ENCODE measurements around the gene SNAPIN. TPM values are rescaled to one million over a fixed set of nuclear protein-coding genes. Genes with fewer than 3 reads are reported as not detected.

Gene SNAPIN
- total and polyA plus RNA-seq, 9 of the 15 experiments (the other 6 are each of a cell fraction or from before 2014, with no cell fraction given), result 11.2 to 43.9 (median 32.3) TPM

DNA sequence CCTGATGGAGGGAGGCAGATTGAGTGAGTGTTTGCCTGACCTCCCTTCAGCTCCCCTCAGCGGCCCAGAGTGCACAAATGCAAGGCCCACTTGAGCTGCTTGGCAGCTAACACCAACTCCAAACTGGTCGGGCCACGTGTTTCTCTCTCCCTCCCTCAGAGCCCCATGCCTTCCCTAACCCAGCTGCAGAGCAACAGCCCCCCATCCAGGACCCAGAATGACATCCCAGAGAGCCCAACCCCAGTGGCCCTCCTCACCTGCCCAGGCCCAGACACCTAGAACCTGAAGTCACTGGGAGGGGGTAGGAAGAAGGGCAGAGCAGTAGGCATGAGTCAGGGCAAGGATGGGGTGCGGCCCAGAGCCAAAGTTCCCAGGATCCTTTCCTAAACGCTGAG, 41.6 kb upstream of the SNAPIN start:
- Histone ChIP-seq H3K9me1 (ENCODE audit: control insufficient read depth, insufficient read depth, low read length) (no peaks in the 10 kb centered on the region), H3K4me3 (no peak overlapping the region), H3K4me2 (ENCODE audit: insufficient read depth, low read length) (no peak overlapping the region), H2AFZ (ENCODE audit: low read depth, low read length) (peak overlapping the region; percentile 94), H3K79me2 (ENCODE audit: control insufficient read depth, insufficient read depth, low read length) (no peaks in the 10 kb centered on the region), H3K4me1 (replicated peaks in 1 of 2; ENCODE audit: control insufficient read depth in 2 of 2, insufficient read depth in 2 of 2, low read length in 2 of 2) (peaks cover 9 to 30% of the 10 kb centered on the region in 2 experiments; a peak in 4 of 5 replicates), H3K9ac (ENCODE audit: insufficient read depth in 1 of 2, low read depth in 2 of 2, low read length in 2 of 2) (peak overlapping the region in 1 of 2 experiments; percentile 84; a peak in 3 of 4 replicates), H3K9me3 (replicated peaks; ENCODE audit: control insufficient read depth, insufficient read depth, low read depth, low read length) (no peaks in the 10 kb centered on the region), H3K27ac (ENCODE audit: extremely low read depth, low read depth, low read length) (no peak overlapping the region; the same call in 2 of the 3 replicates), H3K36me3 (ENCODE audit: control insufficient read depth, insufficient read depth, low read length) (no peaks in the 10 kb centered on the region), H4K20me1 (replicated peaks; ENCODE audit: control insufficient read depth, insufficient read depth, low read length) (no peaks in the 10 kb centered on the region), H3K27me3 (ENCODE audit: control insufficient read depth in 2 of 2, insufficient read depth in 2 of 2, low read length in 2 of 2) (no peaks in the 10 kb centered on the region)
- ChIA-PET CTCF (ENCODE audit: low intra/inter-chr PET ratio) (no interaction called here), POLR2A (interaction anchor here (0.6 to 6.8 kb wide), 5 partner anchors 7 to 121 kb away, joined by 3 to 70 read pairs (median 3); partner anchors contain the start of genes S100A1 and S100A13)
- ATAC-seq (no peak), DNase-seq (ENCODE audit: extremely low read depth in 1 of 4, low spot score in 3 of 4) (no peak), FAIRE-seq (no peak)
- intact Hi-C loops (cut with micrococcal nuclease), result no loop called here
- in situ Hi-C loops (cut with MboI), result no loop called here
- 62% methylated on average over 4 of the region's 5 CpGs for WGBS (ENCODE audit: insufficient coverage, low coverage, missing lambda C conversion rate)
- no TSS peak for BruUV-seq (replicated peaks)
- TF ChIP-seq MTA1 (IDR thresholded peaks at IDR 0.05; ENCODE audit: borderline replicate concordance) (no peak), JUNB (CRISPR knock-in tag; conservative IDR thresholded peaks at IDR 0.05) (no peak), JUN (IDR thresholded peaks at IDR 0.05; ENCODE audit: borderline replicate concordance, low read depth, low read length) (no peak), JUN (CRISPR knock-in tag; IDR thresholded peaks at IDR 0.05; ENCODE audit: borderline replicate concordance) (no peak), ZBTB7A (IDR thresholded peaks at IDR 0.05; ENCODE audit: borderline replicate concordance, control insufficient read depth, low read depth, low read length) (no peak), HDAC3 (IDR thresholded peaks at IDR 0.05; ENCODE audit: borderline replicate concordance, partially characterized antibody) (no peak), ZKSCAN8 (CRISPR knock-in tag; IDR thresholded peaks at IDR 0.05) (no peak)
- TF ChIP-seq, protein P1, sequence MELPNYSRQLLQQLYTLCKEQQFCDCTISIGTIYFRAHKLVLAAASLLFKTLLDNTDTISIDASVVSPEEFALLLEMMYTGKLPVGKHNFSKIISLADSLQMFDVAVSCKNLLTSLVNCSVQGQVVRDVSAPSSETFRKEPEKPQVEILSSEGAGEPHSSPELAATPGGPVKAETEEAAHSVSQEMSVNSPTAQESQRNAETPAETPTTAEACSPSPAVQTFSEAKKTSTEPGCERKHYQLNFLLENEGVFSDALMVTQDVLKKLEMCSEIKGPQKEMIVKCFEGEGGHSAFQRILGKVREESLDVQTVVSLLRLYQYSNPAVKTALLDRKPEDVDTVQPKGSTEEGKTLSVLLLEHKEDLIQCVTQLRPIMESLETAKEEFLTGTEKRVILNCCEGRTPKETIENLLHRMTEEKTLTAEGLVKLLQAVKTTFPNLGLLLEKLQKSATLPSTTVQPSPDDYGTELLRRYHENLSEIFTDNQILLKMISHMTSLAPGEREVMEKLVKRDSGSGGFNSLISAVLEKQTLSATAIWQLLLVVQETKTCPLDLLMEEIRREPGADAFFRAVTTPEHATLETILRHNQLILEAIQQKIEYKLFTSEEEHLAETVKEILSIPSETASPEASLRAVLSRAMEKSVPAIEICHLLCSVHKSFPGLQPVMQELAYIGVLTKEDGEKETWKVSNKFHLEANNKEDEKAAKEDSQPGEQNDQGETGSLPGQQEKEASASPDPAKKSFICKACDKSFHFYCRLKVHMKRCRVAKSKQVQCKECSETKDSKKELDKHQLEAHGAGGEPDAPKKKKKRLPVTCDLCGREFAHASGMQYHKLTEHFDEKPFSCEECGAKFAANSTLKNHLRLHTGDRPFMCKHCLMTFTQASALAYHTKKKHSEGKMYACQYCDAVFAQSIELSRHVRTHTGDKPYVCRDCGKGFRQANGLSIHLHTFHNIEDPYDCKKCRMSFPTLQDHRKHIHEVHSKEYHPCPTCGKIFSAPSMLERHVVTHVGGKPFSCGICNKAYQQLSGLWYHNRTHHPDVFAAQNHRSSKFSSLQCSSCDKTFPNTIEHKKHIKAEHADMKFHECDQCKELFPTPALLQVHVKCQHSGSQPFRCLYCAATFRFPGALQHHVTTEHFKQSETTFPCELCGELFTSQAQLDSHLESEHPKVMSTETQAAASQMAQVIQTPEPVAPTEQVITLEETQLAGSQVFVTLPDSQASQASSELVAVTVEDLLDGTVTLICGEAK (IDR thresholded peaks at IDR 0.05), result no peak
- TF ChIP-seq, protein P1 (CRISPR knock-in tag; IDR thresholded peaks at IDR 0.05), result no peak
- TF ChIP-seq, protein P2, sequence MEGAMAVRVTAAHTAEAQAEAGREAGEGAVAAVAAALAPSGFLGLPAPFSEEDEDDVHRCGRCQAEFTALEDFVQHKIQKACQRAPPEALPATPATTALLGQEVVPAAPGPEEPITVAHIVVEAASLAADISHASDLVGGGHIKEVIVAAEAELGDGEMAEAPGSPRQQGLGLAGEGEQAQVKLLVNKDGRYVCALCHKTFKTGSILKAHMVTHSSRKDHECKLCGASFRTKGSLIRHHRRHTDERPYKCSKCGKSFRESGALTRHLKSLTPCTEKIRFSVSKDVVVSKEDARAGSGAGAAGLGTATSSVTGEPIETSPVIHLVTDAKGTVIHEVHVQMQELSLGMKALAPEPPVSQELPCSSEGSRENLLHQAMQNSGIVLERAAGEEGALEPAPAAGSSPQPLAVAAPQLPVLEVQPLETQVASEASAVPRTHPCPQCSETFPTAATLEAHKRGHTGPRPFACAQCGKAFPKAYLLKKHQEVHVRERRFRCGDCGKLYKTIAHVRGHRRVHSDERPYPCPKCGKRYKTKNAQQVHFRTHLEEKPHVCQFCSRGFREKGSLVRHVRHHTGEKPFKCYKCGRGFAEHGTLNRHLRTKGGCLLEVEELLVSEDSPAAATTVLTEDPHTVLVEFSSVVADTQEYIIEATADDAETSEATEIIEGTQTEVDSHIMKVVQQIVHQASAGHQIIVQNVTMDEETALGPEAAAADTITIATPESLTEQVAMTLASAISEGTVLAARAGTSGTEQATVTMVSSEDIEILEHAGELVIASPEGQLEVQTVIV (CRISPR knock-in tag; IDR thresholded peaks at IDR 0.05; ENCODE audit: borderline replicate concordance), result no peak

Data from K562 (cell line).